Middle frontal gyrus (tissue), 1 donor: ENCODE data around the gene HEATR1.
"Not testable (repeated sequence)": the region's sequence is repeated elsewhere in the genome, so short reads cannot be mapped to it uniquely, and the experiment has no call there.

Experiments
- DNase-seq: peaks from one replicate; pipeline ENCODE4 v3.0.0-alpha.2; 2015; ENCODE audit warnings: low spot score; ENCODE audit errors: extremely low spot score

The HEATR1 gene

GRCh38 chr1:236509647-236510401, 94.5 kb downstream of the HEATR1 start:
- DNase-seq: no peak

DNA sequence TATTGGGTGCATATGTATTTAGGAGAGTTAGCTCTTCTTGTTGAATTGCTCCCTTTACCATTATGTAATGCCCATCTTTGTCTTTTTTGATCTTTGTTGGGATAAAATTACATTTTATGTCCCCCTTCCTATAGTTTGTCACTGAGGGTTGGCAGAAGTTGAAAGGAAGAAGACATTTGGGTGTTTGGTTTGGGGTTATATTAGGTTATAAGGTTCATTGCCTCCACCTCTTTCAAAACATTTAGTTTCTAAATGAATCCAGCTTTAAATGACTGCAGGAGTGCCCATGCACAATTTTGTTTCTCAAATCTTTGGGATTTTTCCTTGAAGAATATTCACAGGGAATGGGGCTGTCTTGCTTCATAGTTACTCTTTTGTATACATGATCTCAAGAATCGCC, 95.1 kb downstream of the HEATR1 start:
- DNase-seq: no peak

DNA sequence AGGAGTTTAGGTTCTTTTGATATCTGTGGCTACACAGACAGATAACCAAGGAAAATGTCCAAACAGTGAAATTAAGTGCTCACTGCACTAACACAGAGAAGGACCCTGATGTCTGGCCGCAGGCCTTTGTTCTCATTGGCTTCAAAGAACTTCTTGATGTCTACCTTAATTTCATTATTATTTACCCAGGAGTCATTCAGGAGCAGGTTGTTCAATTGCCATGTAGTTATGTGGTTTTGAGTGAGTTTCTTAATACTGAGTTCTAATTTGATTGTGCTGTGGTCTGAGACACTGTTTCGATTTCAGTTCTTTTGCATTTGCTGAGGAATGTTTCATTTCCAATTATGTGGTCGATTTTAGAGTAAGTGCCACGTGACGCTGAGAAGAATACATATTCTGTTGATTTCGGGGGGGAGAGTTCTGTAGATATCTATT, 95.7 kb downstream of the HEATR1 start:
- no peak for DNase-seq

GRCh38 chr1:236507022-236507700, 97.2 kb downstream of the HEATR1 start:
- peak; percentile 44 for DNase-seq

DNA sequence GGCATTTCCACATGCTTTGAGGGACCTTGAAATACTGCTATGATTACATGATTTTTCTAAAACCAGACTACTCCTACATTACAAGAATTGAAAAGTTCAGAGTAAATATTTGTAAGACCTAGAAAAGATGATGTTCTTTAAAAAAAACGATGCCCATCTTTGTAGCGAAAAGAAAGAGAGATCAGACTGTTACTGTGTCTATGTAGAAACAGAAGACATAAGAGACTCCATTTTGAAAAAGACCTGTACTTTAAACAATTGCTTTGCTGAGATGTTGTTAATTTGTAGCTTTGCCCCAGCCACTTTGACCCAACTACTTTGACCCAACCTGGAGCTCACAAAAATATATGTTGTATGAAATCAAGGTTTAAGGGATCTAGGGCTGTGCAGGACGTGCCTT, 100.0 kb downstream of the HEATR1 start:
- DNase-seq: not testable (repeated sequence)

GRCh38 chr1:236502972-236503639, 101.2 kb downstream of the HEATR1 start:
- DNase-seq: no peak

GRCh38 chr1:236502579-236502971, 101.7 kb downstream of the HEATR1 start:
- DNase-seq: no peak

DNA sequence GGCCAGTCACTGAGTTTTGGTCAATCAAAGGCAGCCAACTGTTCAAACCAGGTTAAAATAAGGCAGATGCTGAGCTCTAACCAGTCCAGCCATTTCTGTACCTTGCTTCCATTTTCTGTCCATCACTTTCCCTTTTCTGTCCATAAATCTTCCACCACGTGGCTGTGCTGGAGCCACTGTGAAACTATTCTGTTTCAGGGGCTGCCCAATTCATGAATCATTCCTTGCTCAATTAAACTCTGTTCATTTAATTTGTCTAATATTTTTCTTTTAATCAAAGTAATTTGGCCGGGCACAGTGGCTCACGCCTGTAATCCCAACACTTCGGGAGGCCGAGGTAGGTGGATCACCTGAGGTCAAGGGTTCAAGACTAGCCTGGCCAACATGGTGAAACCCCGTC, 103.2 kb downstream of the HEATR1 start:
- no peak for DNase-seq
